NB4 (cell line): Measurements from ENCODE around the gene CCDC88C.

Source experiments
- CTCF ChIP-seq: IDR thresholded peaks from one replicate; pipeline ENCODE4 v1.5.1; 2012; ENCODE audit warnings: low read depth, low read length
- MAX ChIP-seq: IDR thresholded peaks from 2 replicates; pipeline ENCODE4 v1.6.1; 2011; ENCODE audit warnings: low read depth, low read length
- POLR2A ChIP-seq: IDR thresholded peaks from 2 replicates; pipeline ENCODE4 v1.6.1; 2011; ENCODE audit warnings: mild to moderate bottlenecking; ENCODE audit not compliant: insufficient read length; ENCODE audit errors: extremely low read depth

DNA sequence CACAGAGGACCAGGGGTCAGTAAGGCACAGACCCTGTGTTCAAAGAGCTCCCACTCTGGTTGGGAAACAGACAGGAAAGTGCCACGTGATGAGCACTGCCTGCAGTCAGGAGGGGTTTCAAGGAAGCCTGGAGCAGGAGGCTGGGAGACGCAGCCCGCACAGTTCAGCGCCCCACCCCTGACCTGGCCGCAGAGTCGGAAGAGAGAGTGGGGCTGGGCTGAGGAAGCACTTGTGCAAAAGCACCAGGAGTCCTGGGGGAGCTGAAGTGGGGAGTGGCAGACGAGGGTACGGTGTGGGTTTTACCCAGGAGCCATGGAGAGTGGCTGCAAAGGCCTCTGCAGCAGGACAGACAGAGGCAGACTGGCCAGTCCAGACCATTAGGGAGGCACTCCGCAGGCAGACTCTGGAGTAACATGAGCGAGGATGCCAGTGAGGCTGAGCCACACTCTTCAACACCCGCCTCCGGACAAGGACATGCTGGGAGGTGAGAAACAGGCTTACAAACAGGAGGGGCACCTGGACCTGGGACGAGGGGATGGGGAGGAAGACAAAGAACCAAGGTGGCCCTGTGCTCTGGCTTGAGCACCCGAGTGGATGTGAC lies 87.4 kb downstream of the CCDC88C start:
- no peak for TF ChIP-seq MAX
- TF ChIP-seq CTCF: no peak
- no peak for TF ChIP-seq POLR2A
